Suprapubic skin (tissue), 4 donors: ENCODE measurements around the gene CARS2.

Experiments
- CTCF ChIP-seq, 2 donors: fragments of 200-600 bp in 1 of 2; fragments of 450-650 bp in 1 of 2; sonication (generic) in 1 of 2; IDR thresholded peaks; one replicate each; pipeline ENCODE4 v1.5.1; 2016 to 2019; ENCODE audit warnings: antibody characterized with exemption in 2 of 2, mild to moderate bottlenecking in 1 of 2, moderate library complexity in 1 of 2
- EP300 ChIP-seq: sonication (generic); formaldehyde crosslinking; IDR thresholded peaks from one replicate; pipeline ENCODE4 v1.6.1; 2017; ENCODE audit warnings: antibody characterized with exemption
- POLR2AphosphoS5 ChIP-seq, 3 donors: sonication (generic); formaldehyde crosslinking; IDR thresholded peaks; one replicate each; pipeline ENCODE4 v1.6.1; 2017; ENCODE audit warnings: antibody characterized with exemption in 3 of 3

DNA sequence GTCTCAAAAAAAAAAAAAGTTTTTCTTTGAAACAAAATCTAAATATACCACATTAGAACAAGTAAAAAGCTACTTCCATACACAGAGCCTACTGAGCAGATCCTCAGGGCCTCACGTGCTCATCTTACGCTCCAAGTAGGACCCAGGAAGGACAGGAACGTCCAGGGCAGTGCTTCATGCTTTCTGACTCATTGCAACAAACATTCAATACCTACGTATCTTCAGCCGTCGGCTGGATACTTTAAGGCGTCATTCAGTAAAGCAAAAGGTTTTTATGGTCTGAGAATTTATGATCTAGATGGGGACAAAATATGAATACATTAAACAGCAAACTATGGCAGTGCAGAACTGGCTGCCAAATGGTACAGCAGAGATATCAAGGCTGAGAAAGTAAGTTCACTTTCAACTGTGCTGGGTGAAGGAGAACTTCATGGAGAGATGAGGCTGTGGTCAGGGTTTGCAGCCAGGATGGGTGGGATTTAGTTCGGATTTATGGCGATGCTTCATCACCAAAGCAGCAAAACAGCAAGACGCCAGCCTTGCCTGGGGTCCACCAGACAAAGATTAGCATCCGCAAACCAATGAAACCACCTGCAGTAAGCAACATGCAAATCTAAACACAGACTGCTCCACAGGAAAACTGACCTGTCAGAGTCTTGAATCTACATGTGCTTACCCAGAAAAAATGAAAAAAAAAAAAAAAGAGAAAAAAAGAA, 20.5 kb downstream of the CARS2 start:
- no peak for TF ChIP-seq CTCF (IDR thresholded peaks at IDR 0.05)
- TF ChIP-seq POLR2AphosphoS5 (IDR thresholded peaks at IDR 0.05) = no peak
- TF ChIP-seq EP300 = no peak
